Measurements from ENCODE around the gene GPNMB.

DNA sequence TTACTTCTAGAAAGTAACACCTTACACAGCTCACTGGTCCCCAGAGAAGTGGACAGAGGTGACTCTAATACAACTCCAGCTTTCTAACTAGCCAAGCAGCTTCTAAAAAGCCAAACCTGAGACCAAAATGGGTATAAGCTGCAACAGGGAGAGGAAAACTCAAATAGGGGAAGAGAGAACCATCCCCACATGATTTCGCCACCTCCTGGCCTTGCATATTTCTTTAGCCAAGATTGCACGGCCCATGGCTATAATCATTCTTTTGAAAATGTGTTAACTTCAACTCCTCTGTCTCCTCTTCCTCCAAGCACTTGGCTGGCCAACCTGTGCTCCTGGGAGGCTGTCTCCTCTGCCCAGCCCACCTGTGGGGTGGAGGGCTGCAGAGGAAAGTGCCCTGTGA, 36.1 kb upstream of the GPNMB start:
- TF ChIP-seq CTCF (IDR thresholded peaks at IDR 0.05; ENCODE audit: low read length) (no peak), EZH2 (IDR thresholded peaks at IDR 0.05; ENCODE audit: borderline replicate concordance, low read length) (no peak)
